GM18868 (cell line): ENCODE measurements around the gene ATP8B2.
"Not testable (repeated sequence)": the region's sequence is repeated elsewhere in the genome, so short reads cannot be mapped to it uniquely, and the experiment has no call there.

ENCODE experiments used
- ATAC-seq: cut with Tn5 transposase; IDR thresholded peaks from one replicate; pipeline ENCODE4 v1.9.1; 2021; ENCODE audit warnings: mild to moderate bottlenecking, moderate library complexity; ENCODE audit not compliant: unreplicated experiment

The ATP8B2 gene

GRCh38 chr1:154344977-154345837, 19.9 kb downstream of the ATP8B2 start:
- ATAC-seq: no peak

- ATAC-seq: no peak
Measured at GRCh38 chr1:154346276-154346917, 21.1 kb downstream of the ATP8B2 start.

GRCh38 chr1:154347961-154348360, 22.6 kb downstream of the ATP8B2 start:
- ATAC-seq: no peak

- ATAC-seq: no peak
Measured at GRCh38 chr1:154348429-154349076, 23.2 kb downstream of the ATP8B2 start.

- no peak for ATAC-seq
Measured at GRCh38 chr1:154349121-154349520, 23.8 kb downstream of the ATP8B2 start.

- no peak for ATAC-seq
Measured at GRCh38 chr1:154350383-154350782, 25.1 kb downstream of the ATP8B2 start.

- ATAC-seq: no peak
Measured at GRCh38 chr1:154351363-154352068, 26.2 kb downstream of the ATP8B2 start.

GRCh38 chr1:154352245-154352580, 26.9 kb downstream of the ATP8B2 start:
- no peak for ATAC-seq

GRCh38 chr1:154352581-154353459, 27.5 kb downstream of the ATP8B2 start:
- ATAC-seq: no peak

- no peak for ATAC-seq
Measured at GRCh38 chr1:154353460-154353904, 28.2 kb downstream of the ATP8B2 start.

GRCh38 chr1:154353966-154354365, 28.6 kb downstream of the ATP8B2 start:
- no peak for ATAC-seq

GRCh38 chr1:154358519-154358918, 33.2 kb downstream of the ATP8B2 start:
- ATAC-seq: no peak

GRCh38 chr1:154360288-154360687, 35.0 kb downstream of the ATP8B2 start:
- no peak for ATAC-seq

GRCh38 chr1:154360881-154361280, 35.6 kb downstream of the ATP8B2 start:
- ATAC-seq: not testable (repeated sequence)

GRCh38 chr1:154361357-154361756, 36.0 kb downstream of the ATP8B2 start:
- no peak for ATAC-seq

GRCh38 chr1:154371436-154371835, 46.1 kb downstream of the ATP8B2 start:
- ATAC-seq: no peak

- not testable (repeated sequence) for ATAC-seq
Measured at GRCh38 chr1:154373777-154374357, 48.5 kb downstream of the ATP8B2 start.

GRCh38 chr1:154379301-154379700, 54.0 kb downstream of the ATP8B2 start:
- no peak for ATAC-seq

- ATAC-seq: no peak
Measured at GRCh38 chr1:154384650-154385489, 59.5 kb downstream of the ATP8B2 start.
